ENCODE results near the gene KIFC3. TPM values are rescaled to one million over a fixed set of nuclear protein-coding genes. Genes with fewer than 3 reads are reported as not detected.
A peak's percentile ranks its signal among the peaks of the same experiment; 100 is the strongest.
"Not testable (repeated sequence)": the region's sequence is repeated elsewhere in the genome, so short reads cannot be mapped to it uniquely, and the experiment has no call there.

The KIFC3 gene
- total RNA-seq, 2 donors from 2014 or later = 0.16 to 0.64 TPM

DNA sequence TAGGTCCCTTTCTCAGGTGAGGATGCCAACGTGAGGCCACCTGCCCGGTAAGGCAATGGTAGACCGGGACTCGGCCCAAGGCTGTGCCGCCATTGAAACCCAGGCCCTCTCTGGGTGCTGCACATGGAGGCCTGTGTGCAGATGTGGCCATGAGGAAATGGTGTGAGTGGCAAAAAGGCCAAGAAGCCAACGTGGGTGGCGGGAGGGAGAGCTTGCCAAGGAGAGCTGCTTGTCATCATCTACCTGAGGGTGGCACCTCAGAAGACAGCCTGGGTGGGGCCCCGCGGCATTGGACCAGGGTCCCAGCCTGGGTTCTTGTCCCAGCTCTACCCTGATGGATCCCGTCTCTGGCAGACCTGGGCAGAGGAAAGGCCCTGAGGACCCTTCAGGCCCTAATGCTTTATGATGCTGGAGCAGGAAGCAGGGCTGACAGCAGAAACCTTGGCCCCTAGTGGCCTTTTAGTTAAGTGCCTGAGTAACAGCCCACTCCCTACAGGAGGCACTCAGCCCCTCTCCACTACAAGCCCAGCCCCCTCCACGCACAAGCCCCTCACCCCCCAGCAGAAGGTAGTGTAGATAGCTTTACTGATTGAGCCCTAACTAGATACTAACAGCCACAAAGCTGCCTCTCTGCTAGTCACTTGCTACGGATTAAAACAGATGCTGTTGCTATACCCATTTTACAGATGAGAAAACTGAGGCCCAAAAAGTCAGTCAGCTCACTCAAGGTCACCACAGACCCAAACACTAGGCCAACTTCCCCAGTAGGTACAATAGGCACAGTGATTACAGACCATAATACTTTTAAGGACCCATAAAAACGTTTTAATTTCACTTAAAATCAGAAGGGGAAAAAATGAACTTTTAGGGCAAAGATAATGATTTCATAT lies 26.2 kb upstream of the KIFC3 start:
- no peaks in the 10 kb centered on the region for H3K9me3 Mint-ChIP-seq
- H3K36me3 Mint-ChIP-seq = no peaks in the 10 kb centered on the region
- no peak overlapping the region for H3K27ac Mint-ChIP-seq
- no peak for DNase-seq (ENCODE audit: low spot score in 2 of 2)
- ATAC-seq = no peak

DNA sequence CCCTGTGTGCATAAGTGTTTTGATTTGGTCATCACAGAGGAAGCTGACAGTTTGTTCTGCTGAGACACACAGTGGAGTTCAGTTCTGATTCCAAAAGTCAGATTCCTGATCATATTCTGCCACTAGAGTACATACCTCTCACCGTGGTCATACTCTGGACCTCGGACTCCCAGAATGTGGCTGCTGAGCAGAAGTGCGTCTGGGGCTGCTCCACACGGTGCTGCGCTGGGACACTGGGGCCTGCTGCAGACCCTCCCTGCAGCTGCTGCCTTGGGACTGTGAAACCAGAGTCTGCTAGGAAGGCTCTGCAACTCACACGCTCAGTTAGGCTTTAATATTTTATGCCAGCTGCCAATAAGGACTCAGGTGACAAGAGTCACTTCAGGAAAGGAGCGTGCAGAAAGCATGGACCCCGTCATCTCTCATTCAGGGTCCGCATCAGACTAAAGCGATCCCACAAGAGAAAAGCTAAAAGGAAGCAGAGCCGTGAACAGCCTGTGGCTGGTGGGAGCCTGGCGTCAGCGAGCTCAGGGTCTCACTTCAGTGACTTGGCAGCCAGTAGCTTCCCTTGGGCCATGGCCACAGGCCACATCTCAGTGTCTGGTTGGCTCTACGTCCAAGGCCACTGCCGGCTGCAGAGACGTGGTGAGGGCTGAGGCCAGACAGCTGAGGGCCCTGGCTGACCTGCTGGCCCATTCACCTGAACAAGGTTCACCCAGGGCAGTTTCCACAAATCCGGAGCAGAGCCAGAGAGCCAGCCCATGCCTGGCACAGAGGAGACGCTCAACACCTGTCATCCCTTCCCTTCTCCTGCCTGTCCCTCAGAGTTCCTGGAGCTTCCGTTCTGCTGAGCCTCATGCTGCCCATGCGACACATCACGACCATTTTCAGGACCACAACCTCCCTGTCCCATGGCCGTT lies 24.7 kb upstream of the KIFC3 start:
- Mint-ChIP-seq H3K9me3 (no peaks in the 10 kb centered on the region), H3K27ac (no peak overlapping the region), H3K36me3 (no peaks in the 10 kb centered on the region)
- DNase-seq (ENCODE audit: low spot score in 2 of 2) = no peak
- ATAC-seq = no peak

DNA sequence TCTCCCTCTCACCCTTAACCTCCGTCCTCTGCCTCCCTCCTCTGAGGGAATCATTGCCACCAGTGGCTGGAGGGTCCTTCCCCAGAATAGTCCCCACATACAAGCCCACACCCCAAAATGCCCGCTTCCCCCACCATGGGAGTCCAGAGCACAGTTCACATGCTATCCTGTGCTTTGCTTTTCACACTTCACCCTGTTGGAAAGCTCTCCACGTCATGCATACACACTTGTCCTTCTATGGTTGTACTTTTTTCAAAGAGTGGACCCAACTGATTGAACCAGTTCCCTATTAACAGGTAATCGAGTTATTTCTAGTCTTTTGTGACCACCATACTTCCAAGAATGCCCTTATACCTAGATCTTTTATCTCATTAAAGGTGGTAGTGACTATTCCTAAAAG lies 23.8 kb upstream of the KIFC3 start:
- no peak overlapping the region for H3K27ac Mint-ChIP-seq
- no peak for DNase-seq (ENCODE audit: low spot score in 2 of 2)
- no peak for ATAC-seq
- no peaks in the 10 kb centered on the region for H3K36me3 Mint-ChIP-seq
- no peaks in the 10 kb centered on the region for H3K9me3 Mint-ChIP-seq

DNA sequence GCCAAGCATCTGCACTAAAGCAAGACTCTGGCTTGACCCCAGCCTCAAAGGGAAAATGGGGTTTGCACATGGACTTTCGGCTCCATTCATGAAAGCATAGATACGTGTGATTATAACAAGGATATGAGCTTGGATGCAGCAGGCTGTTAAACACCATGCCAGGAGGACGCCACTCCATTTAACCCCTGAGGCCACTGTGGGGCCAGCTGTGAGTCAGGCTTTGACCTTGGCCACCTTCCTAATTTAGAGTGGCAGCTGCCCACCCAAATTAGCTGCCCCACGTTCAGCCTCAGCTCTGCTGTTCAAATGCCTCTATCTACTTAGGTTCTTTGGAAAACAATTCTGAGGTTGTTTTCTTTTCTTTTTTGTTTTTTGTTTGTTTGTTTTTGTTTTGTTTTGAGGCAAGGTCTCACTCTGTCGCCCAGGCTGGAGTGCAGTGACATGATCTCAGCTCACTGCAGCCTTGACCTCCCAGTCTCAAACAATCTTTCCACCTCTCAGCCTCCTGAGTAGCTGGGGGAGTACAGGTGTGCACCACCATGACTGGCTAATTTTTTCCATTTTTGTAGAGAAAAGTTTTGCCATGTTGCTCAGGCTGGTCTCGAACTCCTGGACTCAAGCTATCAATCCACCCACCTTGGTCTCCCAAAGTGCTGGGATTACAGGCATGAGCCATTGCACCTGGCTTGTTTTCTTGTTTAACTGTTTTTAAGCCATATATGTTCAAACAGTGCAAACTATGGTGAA lies 23.2 kb upstream of the KIFC3 start:
- DNase-seq (ENCODE audit: low spot score in 2 of 2) (no peak), ATAC-seq (no peak)
- H3K9me3 Mint-ChIP-seq = no peaks in the 10 kb centered on the region
- no peaks in the 10 kb centered on the region for H3K36me3 Mint-ChIP-seq
- H3K27ac Mint-ChIP-seq = no peak overlapping the region

DNA sequence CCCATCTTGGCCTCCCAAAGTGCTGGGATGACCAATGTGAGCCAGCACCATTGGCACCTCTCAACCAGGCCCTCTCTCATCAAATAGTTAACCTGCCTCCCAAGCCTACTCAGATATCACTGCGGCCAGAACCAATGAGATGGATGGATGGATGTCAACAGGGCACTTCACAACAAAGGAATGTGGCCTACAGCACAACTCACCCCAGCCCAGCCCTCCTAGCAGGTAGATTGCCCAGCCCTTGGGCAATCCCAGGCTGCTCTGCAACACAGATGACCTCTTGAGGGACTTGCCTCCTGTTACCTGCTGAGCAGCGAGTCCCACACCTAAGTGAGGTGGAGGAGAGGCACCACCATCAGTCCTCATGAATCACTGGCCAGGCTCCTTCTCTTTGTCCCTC lies 22.6 kb upstream of the KIFC3 start:
- no peak for ATAC-seq
- no peaks in the 10 kb centered on the region for H3K9me3 Mint-ChIP-seq
- no peaks in the 10 kb centered on the region for H3K36me3 Mint-ChIP-seq
- DNase-seq (ENCODE audit: low spot score in 2 of 2) = no peak
- H3K27ac Mint-ChIP-seq = no peak overlapping the region

DNA sequence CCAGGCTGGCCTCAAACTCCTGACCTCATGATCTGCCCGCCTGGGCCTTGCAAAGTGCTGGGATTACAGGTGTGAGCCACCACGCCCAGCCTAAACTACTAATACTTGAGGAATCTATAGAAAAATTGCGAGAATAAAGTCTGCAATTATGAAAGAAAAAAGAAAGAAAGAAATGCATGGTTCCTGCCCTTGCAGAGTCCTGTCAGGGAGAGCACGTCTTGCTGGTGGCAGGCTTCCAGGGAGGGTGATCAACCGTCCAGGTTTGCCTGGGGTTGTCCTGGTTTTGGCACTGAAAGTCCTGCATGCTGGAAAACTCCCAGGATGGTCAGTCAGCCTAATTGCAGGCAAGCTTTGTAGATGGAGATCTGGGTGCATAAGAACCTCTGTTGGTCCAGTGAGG lies 21.5 kb upstream of the KIFC3 start:
- Mint-ChIP-seq H3K27ac (no peak overlapping the region), H3K36me3 (no peaks in the 10 kb centered on the region), H3K9me3 (no peaks in the 10 kb centered on the region)
- DNase-seq (ENCODE audit: low spot score in 2 of 2) (no peak), ATAC-seq (no peak)

DNA sequence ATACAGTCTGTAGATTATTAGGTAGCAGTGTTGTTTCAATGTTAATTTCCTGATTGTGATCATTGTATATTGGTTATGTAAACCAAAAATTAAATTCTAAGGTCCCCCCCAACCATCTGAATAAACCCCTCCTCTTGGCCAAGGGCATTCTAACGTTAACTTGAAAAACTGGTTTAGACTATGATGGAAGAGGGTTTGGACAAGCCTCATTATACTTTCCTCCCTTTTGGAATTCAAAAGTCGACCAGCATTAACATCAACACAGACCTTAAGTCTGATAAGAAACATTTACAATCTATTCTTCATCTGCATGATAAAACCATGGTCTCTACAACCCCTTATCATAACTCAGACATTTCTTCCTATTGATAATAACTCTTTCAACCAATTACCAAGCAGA lies 20.6 kb upstream of the KIFC3 start:
- Mint-ChIP-seq H3K27ac (no peak overlapping the region), H3K9me3 (no peaks in the 10 kb centered on the region), H3K36me3 (no peaks in the 10 kb centered on the region)
- no peak for DNase-seq (ENCODE audit: low spot score in 2 of 2)
- no peak for ATAC-seq

DNA sequence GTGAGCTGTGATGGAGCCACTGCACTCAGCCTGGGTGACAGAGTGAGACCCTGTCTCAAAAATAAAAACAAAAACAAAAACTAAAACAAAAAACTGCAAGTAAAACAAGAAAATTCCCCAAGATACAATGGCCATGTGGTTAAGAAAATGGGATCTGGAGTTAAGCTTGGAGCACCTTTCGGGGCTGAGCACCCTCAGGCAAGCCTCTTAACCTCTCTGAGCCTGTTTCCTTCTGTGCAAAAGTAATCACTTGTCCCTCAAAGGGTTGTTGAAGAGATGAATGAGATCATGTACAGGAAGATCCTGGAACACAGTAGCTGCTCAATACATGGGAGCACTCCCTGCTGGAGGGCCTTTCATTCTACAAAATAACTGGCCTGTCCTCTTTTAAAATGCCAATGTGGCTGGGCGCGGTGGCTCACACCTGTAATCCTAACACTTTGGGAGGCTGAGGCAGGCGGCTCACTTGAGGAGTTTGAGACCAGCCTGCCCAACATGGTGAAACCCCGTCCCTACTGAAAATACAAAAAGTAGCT lies 19.8 kb upstream of the KIFC3 start:
- DNase-seq (ENCODE audit: low spot score in 2 of 2) (no peak), ATAC-seq (no peak)
- H3K27ac Mint-ChIP-seq = no peak overlapping the region
- H3K36me3 Mint-ChIP-seq = no peaks in the 10 kb centered on the region
- no peaks in the 10 kb centered on the region for H3K9me3 Mint-ChIP-seq

DNA sequence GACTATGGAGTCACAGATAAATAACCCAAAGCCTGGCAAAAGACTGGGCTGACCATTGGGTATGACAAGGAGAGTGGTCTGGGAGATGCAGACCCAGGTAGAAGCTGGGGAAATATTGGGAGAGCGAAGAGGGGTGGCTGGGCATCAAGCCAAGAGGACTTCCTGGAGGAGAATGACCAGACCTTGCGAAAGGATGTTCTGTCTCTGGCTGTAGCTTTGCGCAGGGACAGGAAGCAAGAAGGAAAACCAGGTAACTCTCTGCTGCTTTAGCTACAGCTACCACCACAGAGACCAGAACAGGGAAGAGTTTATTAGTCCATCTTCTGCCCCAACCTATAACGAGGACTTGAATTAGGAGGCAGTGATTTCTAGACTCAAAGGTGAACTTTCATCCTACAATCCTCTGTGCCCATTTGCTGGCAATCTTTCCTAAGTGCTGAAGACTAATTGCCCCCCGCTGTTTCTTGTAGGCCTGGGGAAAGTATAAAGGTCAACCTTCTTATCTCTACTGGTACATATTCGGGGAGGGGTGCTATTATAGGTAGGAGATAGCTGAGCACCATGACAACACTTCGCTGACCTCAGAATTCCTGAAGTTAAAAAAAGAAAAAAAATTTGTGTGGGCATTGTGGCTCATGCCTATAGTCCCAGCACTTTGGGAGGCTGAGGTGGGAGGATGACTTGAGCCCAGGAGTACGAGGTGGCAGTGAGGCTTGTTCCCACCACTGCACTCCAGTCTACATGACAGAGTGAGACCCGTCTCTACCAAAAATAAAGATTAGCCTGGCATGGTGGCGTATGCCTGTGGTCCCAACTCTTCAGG lies 19.1 kb upstream of the KIFC3 start:
- DNase-seq (ENCODE audit: low spot score in 2 of 2) = no peak
- H3K9me3 Mint-ChIP-seq = no peaks in the 10 kb centered on the region

DNA sequence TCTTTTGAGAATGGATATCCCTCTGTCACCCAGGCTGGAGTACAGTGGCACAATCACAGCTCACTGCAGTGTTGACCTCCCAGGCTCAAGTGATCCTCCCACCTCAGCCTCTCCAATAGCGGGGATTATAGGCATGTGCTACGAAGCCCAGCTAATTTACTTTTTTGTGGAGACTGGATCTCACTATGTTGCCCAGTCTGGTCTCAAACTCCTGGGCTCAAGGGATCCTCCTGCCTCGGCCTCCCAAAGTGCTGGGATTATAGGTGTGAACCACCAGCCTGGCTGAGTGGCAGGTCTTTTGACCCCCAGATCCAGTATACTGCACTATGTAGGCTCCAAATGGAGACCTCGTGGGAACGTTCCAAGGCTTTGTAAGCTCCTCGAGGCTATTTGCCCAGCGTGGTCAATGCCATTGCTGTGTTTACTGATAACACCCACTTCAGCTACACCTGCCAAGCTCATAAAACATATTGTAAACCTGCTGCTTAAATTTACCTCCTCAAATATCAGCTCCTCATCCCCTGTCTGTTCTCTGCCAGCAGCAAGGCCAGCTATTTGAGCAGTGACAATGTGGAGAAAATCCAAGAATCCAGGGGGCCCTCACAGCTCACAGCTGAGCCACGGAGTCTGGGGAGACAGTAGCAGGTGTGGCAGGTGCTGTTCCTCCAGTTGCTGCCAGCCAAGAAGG lies 16.2 kb upstream of the KIFC3 start:
- Mint-ChIP-seq H3K9me3 (no peaks in the 10 kb centered on the region), H3K27ac (no peak overlapping the region), H3K36me3 (no peaks in the 10 kb centered on the region)
- no peak for DNase-seq (ENCODE audit: low spot score in 2 of 2)
- no peak for ATAC-seq

More for the DNA sequence above, 19.1 kb upstream of the KIFC3 start:
- Mint-ChIP-seq H3K27ac (no peak overlapping the region), H3K36me3 (no peaks in the 10 kb centered on the region)
- ATAC-seq = no peak

DNA sequence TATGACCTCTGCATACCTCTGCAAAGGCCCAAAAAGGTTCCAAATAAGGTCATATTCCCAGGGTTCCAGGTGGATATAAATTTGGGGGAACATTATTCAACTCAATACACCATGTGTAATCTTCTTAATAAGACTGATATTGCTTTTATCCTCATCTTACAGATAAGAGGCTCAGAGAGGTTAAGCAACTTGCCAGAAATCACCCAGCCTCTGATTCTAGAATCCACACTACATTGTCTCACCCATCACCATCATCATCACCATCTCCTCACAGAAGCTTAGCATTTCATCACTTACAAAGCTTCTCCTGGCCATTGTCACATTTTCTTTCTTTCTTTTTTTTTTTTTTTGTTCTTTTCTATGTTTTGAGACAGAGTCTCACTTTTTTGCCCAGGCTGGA lies 15.4 kb upstream of the KIFC3 start:
- DNase-seq (ENCODE audit: low spot score in 2 of 2) (no peak), ATAC-seq (no peak)
- Mint-ChIP-seq H3K36me3 (no peaks in the 10 kb centered on the region), H3K9me3 (no peaks in the 10 kb centered on the region), H3K27ac (no peak overlapping the region)

DNA sequence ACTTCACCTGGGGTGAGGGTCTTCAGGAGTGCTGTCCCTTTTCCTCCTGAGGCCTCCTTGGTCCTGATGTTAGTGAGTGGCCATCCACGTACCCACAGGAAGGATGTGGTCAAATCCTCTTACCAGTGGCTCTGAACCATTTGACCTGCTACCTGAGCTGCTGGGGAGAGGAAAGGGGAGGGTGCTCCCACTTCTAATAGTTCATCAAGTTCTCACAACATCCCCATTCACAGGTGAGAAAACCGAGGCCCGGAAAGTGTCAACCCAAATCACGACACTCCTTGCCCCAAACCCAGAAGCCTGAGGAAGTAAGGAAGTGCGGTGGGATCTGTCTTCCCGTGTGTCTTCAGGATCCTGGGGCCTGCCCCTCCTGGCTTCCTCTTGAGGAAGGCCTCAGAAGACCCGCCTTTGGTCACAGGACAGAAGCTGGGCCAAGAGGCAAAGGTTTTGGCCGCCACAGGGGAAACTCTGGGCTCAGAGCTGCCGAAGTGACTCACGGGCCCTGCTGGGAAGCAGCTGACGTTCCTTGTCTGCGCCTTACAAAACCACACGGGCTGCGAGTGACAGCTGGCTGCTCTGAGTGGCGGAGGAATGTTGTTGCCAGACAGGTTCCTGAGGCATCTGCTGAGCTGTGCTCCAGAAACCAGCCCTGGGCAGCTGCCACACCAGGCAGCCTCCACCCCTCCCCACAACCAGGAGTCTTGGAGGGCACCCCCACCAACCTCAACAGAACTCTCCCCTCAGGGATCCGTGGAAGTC lies 13.9 kb upstream of the KIFC3 start:
- peak; percentile 29 to 68 for DNase-seq (ENCODE audit: low spot score in 2 of 2)
- Mint-ChIP-seq H3K27ac (peak overlapping the region in 1 of 2 donors; percentile 68), H3K36me3 (no peaks in the 10 kb centered on the region), H3K9me3 (no peaks in the 10 kb centered on the region)
- peak; percentile 88 to 91 for ATAC-seq

DNA sequence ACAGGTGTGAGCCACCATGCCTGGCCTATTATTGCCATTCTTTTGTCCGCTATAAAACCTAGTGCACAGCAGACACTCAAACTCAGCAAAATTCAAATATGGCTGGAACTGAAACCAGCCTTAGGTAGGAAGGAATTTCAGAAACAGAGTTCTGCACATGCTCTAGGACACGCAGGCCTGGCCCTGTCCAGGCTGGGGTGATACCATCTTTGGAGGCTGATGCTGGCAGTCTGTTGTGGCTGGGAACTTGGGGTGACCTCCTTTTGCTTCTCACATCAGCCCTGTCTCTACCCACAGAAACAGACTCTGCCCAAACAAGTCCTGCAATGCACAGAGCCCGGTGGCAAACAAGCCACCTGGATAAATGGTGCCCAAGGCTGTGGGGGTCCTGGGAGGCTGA lies 12.6 kb upstream of the KIFC3 start:
- DNase-seq (ENCODE audit: low spot score in 2 of 2) = no peak
- Mint-ChIP-seq H3K9me3 (no peaks in the 10 kb centered on the region), H3K36me3 (no peaks in the 10 kb centered on the region), H3K27ac (no peak overlapping the region)
- ATAC-seq = no peak

DNA sequence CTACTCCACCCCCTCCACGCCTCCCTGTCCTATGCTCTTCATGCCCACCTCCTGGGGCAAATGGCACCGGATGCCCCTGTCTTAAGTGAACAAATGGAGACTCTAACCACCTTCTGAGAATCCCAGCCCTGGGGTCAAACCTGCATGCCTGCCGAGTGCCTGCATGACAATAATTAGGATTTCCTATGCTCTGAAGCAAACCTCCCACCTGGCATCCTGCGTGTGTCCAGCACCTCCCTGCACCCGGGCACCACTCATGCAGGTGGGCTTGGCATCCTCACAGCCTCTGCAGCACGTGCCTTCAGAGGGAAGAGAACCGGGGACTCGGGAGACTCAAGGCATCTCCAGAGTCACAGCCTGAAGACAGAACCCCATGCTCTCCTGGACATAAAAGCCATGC lies 11.2 kb upstream of the KIFC3 start:
- no peak for ATAC-seq
- Mint-ChIP-seq H3K27ac (no peak overlapping the region), H3K9me3 (no peaks in the 10 kb centered on the region), H3K36me3 (no peaks in the 10 kb centered on the region)
- no peak for DNase-seq (ENCODE audit: low spot score in 2 of 2)

DNA sequence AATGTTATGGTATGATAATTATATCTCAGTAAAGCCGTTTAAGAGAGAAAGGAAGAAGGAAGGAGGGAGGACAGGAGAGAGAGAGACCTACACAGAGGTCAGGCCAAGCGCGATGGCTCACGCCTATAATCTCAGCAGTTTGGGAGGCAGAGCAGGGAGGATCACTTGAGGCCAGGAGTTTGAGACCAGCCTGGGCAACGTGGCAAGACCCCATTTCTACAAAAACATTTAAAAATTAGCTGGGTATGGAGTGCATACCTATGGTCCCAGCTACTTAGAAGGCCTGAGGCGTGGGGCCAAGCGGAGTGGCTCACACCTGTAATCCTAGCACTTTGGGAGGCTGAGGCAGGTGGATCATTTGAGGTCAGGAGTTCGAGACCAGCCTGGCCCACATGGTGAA lies 9.0 kb upstream of the KIFC3 start:
- not testable (repeated sequence) for ATAC-seq; H3K9me3 Mint-ChIP-seq; DNase-seq (ENCODE audit: low spot score in 2 of 2); H3K27ac Mint-ChIP-seq; H3K36me3 Mint-ChIP-seq
